ENCODE data around the gene TMEM120B. TPM values are rescaled to one million over a fixed set of nuclear protein-coding genes. Genes with fewer than 3 reads are reported as not detected.

TMEM120B gene
- total and polyA plus RNA-seq, 2 of the 4 experiments (the other 2 are of a cell fraction) = 10.6 to 18.4 TPM

DNA sequence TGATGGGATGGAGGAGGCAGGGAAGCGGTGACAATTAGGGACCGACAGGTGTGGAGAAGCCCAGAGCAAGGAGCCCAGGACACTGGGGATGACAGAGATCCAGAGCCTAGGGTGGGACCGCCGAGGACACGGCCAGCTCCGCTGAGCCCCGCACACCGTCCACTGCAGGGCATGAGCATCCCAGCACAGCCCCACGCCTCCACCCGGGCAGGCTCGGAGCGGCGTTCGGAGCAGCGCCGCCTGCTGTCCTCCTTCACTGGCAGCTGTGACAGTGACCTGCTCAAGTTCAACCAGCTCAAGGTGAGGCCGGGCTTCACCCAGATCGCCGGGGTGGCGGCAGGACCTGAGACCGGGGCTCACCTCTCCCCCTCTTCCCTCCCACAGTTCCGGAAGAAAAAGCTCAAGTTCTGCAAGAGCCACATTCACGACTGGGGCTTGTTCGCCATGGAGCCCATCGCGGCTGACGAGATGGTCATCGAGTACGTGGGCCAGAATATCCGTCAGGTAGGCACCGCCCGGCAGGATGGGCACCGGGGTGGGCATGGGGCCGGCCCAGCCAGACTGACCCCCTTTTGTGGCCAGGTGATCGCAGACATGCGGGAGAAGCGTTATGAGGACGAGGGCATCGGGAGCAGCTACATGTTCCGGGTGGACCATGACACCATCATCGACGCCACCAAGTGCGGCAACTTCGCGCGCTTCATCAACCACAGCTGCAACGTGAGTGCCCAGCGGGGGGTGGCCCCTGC, 115.0 kb downstream of the TMEM120B start:
- intact Hi-C loops (cut with micrococcal nuclease) (no loop called here), dilution Hi-C loops (cut with HindIII; ENCODE audit: low sequenced_read_pairs, unreplicated experiment) (no loop called here), in situ Hi-C loops (cut with MboI; ENCODE audit: low sequenced_read_pairs) (no loop called here)
- Histone ChIP-seq H3K9me3 (ENCODE audit: control insufficient read depth, insufficient read depth, low read length) (no peaks in the 10 kb centered on the region), H2AK9ac (replicated peaks; ENCODE audit: low read depth, low read length, poor library complexity) (no peak overlapping the region), H2BK5ac (ENCODE audit: low read depth, low read length, poor library complexity, severe bottlenecking) (no peak overlapping the region), H3K4ac (ENCODE audit: low read depth, low read length) (no peak overlapping the region), H3K4me1 (ENCODE audit: control insufficient read depth, insufficient read depth, low read length) (no peaks in the 10 kb centered on the region), H3K27ac (ENCODE audit: insufficient read depth, low read length) (no peak overlapping the region), H3K14ac (replicated peaks; ENCODE audit: low read depth, low read length) (no peak overlapping the region), H4K20me1 (ENCODE audit: insufficient read depth, low read length) (peaks cover 6% of the 10 kb centered on the region), H3K9ac (ENCODE audit: low read depth, low read length) (no peak overlapping the region), H2AK5ac (ENCODE audit: low read depth, low read length) (no peak overlapping the region), H3K23ac (ENCODE audit: low read depth, low read length) (no peak overlapping the region), H2BK15ac (ENCODE audit: low read depth, low read length) (no peak overlapping the region), H4K91ac (ENCODE audit: insufficient read depth, low read depth, low read length) (no peak overlapping the region), H3K18ac (ENCODE audit: low read depth, low read length) (no peak overlapping the region), H3K79me1 (ENCODE audit: low read depth in 1 of 2, low read length in 2 of 2) (peaks cover 20 to 48% of the 10 kb centered on the region in 2 experiments), H3K27me3 (ENCODE audit: control insufficient read depth, insufficient read depth, low read length) (no peaks in the 10 kb centered on the region), H2BK120ac (ENCODE audit: low read depth, low read length) (no peak overlapping the region), H4K8ac (ENCODE audit: low read depth in 2 of 2, low read length in 2 of 2) (no peak overlapping the region), H2AFZ (replicated peaks; ENCODE audit: low read length, poor library complexity) (no peak overlapping the region), H3K56ac (ENCODE audit: extremely low read depth, insufficient read depth, low read length) (no peak overlapping the region), H3K9me1 (ENCODE audit: insufficient read depth, low read length) (no peaks in the 10 kb centered on the region), H3K4me3 (ENCODE audit: insufficient read depth, low read depth, low read length) (no peak overlapping the region), H3K36me3 (ENCODE audit: control insufficient read depth, insufficient read depth, low read length) (peaks cover 69% of the 10 kb centered on the region), H2BK20ac (ENCODE audit: low read depth, low read length) (no peak overlapping the region), H3K4me2 (ENCODE audit: low read depth, low read length) (no peak overlapping the region), H4K5ac (ENCODE audit: low read depth, low read length) (no peak overlapping the region)
- CTCF ChIA-PET = interaction anchor here (0.6 kb wide), 1 partner anchor 64 kb away, joined by 5 read pairs; no protein-coding TSS in a partner anchor
- DNase-seq = no peak
- 96% methylated on average over 38 of the region's 48 CpGs; no CpG with 5 or more reads in 1 of the 2 experiments for WGBS, 2 experiments (ENCODE audit: extremely low coverage in 2 of 2, insufficient read length in 1 of 2)
- no TSS peak for BruUV-seq (replicated peaks)
- ATAC-seq (ENCODE audit: low read depth) = no peak
- TF ChIP-seq, protein P1, sequence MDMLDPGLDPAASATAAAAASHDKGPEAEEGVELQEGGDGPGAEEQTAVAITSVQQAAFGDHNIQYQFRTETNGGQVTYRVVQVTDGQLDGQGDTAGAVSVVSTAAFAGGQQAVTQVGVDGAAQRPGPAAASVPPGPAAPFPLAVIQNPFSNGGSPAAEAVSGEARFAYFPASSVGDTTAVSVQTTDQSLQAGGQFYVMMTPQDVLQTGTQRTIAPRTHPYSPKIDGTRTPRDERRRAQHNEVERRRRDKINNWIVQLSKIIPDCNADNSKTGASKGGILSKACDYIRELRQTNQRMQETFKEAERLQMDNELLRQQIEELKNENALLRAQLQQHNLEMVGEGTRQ (IDR thresholded peaks at IDR 0.05; ENCODE audit: low read depth, low read length) = no peak
- TF ChIP-seq, protein P2, sequence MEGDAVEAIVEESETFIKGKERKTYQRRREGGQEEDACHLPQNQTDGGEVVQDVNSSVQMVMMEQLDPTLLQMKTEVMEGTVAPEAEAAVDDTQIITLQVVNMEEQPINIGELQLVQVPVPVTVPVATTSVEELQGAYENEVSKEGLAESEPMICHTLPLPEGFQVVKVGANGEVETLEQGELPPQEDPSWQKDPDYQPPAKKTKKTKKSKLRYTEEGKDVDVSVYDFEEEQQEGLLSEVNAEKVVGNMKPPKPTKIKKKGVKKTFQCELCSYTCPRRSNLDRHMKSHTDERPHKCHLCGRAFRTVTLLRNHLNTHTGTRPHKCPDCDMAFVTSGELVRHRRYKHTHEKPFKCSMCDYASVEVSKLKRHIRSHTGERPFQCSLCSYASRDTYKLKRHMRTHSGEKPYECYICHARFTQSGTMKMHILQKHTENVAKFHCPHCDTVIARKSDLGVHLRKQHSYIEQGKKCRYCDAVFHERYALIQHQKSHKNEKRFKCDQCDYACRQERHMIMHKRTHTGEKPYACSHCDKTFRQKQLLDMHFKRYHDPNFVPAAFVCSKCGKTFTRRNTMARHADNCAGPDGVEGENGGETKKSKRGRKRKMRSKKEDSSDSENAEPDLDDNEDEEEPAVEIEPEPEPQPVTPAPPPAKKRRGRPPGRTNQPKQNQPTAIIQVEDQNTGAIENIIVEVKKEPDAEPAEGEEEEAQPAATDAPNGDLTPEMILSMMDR (conservative IDR thresholded peaks at IDR 0.05; ENCODE audit: low read depth, low read length) = no peak
- TF ChIP-seq FOS (IDR thresholded peaks at IDR 0.05; ENCODE audit: low read depth, low read length) (no peak), MXI1 (IDR thresholded peaks at IDR 0.05; ENCODE audit: borderline replicate concordance, low read depth, low read length) (no peak), RCOR1 (IDR thresholded peaks at IDR 0.05; ENCODE audit: insufficient replicate concordance, low read length) (no peak), NFE2L2 (IDR thresholded peaks at IDR 0.05; ENCODE audit: low read depth, low read length) (no peak)
- POLR2A ChIA-PET (ENCODE audit: unreplicated experiment) = no interaction called here

Measured in IMR-90 (cell line).